HL-60/S4 (cell line): ENCODE results near the gene CAP2.

Experiments
- in situ Hi-C: fragments of 300-500 bp; cut with MboI; formaldehyde crosslinking; loops from 2 replicates; pipeline ENCODE4 v1.14.3; 2022; ENCODE audit warnings: low sequenced_read_pairs

The CAP2 gene

GRCh38 chr6:17470938-17471327 lies 77.5 kb downstream of the CAP2 start:
- in situ Hi-C loops: no loop called here

- in situ Hi-C loops: no loop called here
These were observed 79.3 kb downstream of the CAP2 start for GRCh38 chr6:17472653-17473183.

- in situ Hi-C loops: no loop called here
These were observed 80.2 kb downstream of the CAP2 start for GRCh38 chr6:17473554-17473953.

- in situ Hi-C loops: no loop called here
These were observed 80.9 kb downstream of the CAP2 start for GRCh38 chr6:17474289-17474688.

GRCh38 chr6:17475606-17476244 lies 82.3 kb downstream of the CAP2 start:
- in situ Hi-C loops: no loop called here

- in situ Hi-C loops: no loop called here
These were observed 83.1 kb downstream of the CAP2 start for GRCh38 chr6:17476511-17476910.

- in situ Hi-C loops: no loop called here
These were observed 84.0 kb downstream of the CAP2 start for GRCh38 chr6:17477356-17477755.

- in situ Hi-C loops: no loop called here
These were observed 85.0 kb downstream of the CAP2 start for GRCh38 chr6:17478223-17478907.

GRCh38 chr6:17478946-17479345 lies 85.6 kb downstream of the CAP2 start:
- in situ Hi-C loops: no loop called here

- in situ Hi-C loops: no loop called here
These were observed 87.1 kb downstream of the CAP2 start for GRCh38 chr6:17480476-17480875.

GRCh38 chr6:17482711-17483110 lies 89.3 kb downstream of the CAP2 start:
- in situ Hi-C loops: no loop called here

- in situ Hi-C loops: no loop called here
These were observed 90.1 kb downstream of the CAP2 start for GRCh38 chr6:17483391-17484016.

GRCh38 chr6:17484201-17484849 lies 90.9 kb downstream of the CAP2 start:
- in situ Hi-C loops: no loop called here

GRCh38 chr6:17485181-17485580 lies 91.8 kb downstream of the CAP2 start:
- in situ Hi-C loops: no loop called here

GRCh38 chr6:17485946-17486345 lies 92.6 kb downstream of the CAP2 start:
- in situ Hi-C loops: no loop called here

GRCh38 chr6:17486680-17487079 lies 93.3 kb downstream of the CAP2 start:
- in situ Hi-C loops: no loop called here

- in situ Hi-C loops: no loop called here
These were observed 97.3 kb downstream of the CAP2 start for GRCh38 chr6:17490724-17491123.

GRCh38 chr6:17491416-17492142 lies 98.2 kb downstream of the CAP2 start:
- in situ Hi-C loops: no loop called here

- in situ Hi-C loops: no loop called here
These were observed 99.0 kb downstream of the CAP2 start for GRCh38 chr6:17492350-17492749.

GRCh38 chr6:17493286-17493685 lies 99.9 kb downstream of the CAP2 start:
- in situ Hi-C loops: no loop called here

- in situ Hi-C loops: no loop called here
These were observed 100.8 kb downstream of the CAP2 start for GRCh38 chr6:17494177-17494576.
